Femur (tissue), 1 donor: ENCODE results near the gene SHH.
"Not testable (repeated sequence)": the region's sequence is repeated elsewhere in the genome, so short reads cannot be mapped to it uniquely, and the experiment has no call there.

Experiments
- DNase-seq: peaks from one replicate; pipeline ENCODE4 v3.0.0-alpha.2; 2017

The SHH gene

GRCh38 chr7:155842496-155843265, 30.4 kb upstream of the SHH start:
- DNase-seq: no peak

DNA sequence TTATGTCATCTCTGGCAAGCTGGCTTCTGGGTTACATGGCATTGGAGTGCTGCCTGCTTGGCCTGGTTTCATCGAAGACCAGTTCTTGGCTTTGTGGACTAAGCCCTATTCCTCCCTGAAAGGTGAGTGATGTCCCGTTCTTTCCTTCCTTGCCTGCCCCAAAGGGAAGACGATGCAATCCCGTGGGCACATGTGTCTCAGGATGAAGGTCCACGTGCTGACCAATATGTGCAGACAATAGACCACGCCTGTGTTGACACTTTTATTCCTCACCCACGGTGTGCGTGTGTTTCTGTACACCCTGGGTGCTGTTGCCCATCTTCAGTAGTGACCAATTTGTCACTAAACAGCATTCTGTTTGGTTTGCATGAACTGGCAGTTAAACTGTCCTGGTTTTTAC, 28.6 kb upstream of the SHH start:
- no peak for DNase-seq

DNA sequence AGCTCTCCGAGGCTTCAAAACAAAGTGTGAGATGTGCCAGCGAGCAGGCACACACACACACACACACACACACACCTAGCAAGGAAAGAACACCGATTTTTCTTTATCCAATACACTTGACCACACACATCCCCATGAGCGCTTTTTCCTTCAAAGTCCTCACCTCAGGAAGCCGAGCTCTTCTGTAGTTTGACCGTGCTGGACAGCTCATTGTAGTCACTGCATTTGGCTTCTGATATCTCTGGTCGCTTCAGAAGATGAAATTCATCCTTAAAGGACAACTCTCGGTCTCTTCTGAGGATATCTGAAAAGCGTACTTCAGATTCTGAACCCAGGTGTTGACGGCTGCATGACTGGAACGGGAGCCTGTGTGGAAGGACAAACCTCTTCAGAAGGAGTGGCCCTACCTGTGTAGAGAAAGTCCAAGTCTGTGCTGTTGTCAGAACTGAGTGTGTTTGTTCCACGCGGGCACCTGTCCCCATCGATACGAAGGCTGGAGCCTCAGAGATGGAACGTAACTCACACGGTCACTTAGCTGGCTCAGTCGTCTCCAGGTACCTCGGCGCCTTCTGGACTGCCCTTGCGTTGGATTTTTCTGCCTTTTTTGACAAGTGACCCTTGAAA, 28.1 kb upstream of the SHH start:
- DNase-seq: no peak

GRCh38 chr7:155839461-155839860, 27.2 kb upstream of the SHH start:
- no peak for DNase-seq

- DNase-seq: not testable (repeated sequence)
Observed at GRCh38 chr7:155838312-155838711, 26.0 kb upstream of the SHH start.

DNA sequence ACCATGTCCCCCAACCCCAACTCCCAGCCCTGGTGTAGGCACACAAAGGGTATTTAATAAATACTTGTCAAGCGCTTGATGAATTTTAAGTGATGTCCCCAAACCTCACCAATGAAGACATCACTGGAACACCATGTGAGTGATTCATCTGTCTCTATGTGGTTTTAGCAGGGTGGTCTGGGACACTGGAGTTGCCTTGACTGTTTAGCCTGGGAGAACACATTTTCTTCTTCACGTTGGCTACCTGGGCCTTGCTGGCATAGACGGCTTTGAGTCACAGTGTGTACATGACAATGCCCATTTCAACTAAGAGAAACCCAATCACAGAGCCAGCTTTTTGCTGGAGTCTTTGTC, 24.8 kb upstream of the SHH start:
- peak; percentile 3 for DNase-seq

- no peak for DNase-seq
Observed at GRCh38 chr7:155836216-155837125, 24.2 kb upstream of the SHH start.

GRCh38 chr7:155835446-155836215, 23.4 kb upstream of the SHH start:
- no peak for DNase-seq

- DNase-seq: no peak
Observed at GRCh38 chr7:155834486-155835048, 22.3 kb upstream of the SHH start.

DNA sequence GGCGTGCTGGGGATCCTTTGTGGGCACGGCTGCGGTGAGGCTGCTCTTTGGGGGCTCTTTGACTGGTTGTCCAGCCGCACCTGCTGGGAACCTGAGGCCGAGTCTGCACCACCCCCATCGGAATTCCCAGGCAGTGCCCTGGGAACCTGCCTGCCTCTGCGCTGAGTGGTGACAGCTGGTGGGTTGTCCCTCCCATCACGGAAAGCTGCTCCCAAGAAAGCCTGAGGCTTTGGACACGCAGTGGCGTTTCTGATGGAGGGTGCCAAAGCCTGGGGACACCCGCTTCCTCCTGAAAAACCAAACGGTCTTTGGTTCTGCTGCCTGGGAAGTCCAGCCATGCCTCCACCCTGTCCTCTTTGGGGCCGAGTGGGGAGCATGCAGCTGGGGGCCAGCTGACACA, 21.4 kb upstream of the SHH start:
- DNase-seq: no peak

GRCh38 chr7:155832581-155832981, 20.3 kb upstream of the SHH start:
- DNase-seq: no peak

DNA sequence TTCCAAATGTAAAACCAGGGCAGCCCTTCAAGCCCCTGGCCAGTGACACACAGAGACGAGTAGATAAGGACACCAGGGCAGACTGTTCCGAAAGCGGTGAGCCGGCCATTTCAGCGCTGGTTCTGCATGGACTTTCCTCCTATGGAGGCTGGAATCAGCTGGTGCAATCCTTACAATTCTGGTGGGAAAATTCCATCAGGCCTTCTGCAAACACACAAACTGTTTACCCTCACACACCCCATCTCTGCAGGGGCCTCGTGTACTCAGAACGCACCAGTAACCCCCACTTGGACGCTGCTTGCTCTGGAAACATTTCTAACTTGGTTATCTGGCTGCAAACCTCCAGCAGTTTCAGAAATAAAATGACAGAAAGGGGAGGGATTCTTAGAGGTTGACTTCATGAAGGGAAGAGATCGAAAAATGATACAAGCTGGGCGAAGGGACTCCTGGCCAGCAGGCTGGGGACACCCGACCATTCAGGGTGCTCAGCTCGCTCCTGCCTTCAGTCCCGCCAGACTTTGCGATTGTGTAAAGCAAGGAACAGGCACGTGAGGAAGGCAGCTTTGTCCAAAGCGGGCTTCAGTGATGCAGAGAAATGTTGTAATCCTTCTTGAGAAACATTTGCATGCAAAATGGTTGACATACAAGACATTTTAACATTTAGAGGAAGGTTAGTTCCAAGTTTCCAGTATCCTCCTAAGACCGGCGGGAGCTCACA, 19.7 kb upstream of the SHH start:
- no peak for DNase-seq

DNA sequence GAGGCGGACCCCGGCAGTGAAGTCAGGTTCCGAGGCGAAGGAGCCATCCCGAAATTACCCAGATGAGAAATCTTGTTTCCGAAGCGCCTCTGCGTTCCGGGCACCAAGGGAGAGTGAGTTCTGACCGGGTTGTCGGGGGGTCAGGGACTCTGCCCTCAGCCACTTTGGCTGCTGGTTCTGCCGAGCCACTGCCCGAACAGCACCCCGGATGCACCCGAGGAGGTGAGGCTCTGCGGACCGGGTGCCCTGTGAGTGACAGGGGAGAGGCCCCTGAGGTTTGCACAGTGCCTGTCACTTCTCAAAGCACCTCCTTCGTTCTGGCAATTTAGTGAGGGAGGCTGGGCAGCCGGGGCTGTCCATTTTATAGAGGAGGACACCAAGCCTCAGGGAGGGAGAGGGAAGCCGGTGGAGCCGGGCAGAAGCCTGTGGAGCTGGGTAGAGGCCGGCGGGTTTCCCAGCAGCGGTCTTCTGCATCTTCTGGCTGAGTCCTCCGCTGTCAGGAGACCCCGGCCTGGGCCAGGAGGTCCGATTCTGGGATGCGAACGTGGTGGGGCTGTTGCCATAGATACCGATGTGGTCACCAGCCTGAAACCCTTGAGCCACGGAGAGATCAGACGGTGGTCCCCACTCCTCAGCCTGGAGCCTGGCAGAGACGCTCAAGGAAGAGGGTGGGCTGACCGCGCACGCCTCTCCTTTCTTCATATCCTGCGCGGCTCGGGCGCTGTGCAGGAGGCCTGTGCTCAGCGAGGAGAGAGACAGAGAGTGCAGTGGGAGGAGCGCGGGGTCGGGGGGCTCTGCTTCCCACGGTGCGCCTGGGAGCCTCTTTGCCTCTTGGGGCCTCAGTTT, 18.9 kb upstream of the SHH start:
- DNase-seq: no peak

GRCh38 chr7:155829796-155830470, 17.7 kb upstream of the SHH start:
- no peak for DNase-seq

DNA sequence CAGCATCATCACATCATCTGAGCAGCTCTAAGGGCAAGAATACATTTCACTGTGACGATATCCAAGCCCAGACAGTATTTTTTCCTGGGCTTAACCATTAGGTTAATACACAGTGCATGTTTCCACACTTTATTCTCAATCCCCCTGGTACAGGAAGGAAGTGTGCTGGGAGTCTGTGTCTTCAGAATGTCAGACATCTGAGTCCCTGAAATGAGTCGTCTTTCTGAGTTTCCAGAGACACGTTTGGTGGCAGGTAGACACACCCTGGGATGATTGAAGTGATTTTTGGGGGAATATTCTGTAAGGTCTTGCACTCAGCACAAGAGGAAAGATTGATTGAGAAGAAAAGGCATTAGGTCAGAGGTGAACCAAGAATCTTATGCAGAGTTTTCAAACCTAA, 13.1 kb upstream of the SHH start:
- no peak for DNase-seq

- DNase-seq: no peak
Observed at GRCh38 chr7:155824227-155824886, 12.1 kb upstream of the SHH start.

- DNase-seq: no peak
Observed at GRCh38 chr7:155821851-155822250, 9.6 kb upstream of the SHH start.

- no peak for DNase-seq
Observed at GRCh38 chr7:155820788-155821187, 8.5 kb upstream of the SHH start.

- DNase-seq: no peak
Observed at GRCh38 chr7:155820246-155820645, 8.0 kb upstream of the SHH start.

DNA sequence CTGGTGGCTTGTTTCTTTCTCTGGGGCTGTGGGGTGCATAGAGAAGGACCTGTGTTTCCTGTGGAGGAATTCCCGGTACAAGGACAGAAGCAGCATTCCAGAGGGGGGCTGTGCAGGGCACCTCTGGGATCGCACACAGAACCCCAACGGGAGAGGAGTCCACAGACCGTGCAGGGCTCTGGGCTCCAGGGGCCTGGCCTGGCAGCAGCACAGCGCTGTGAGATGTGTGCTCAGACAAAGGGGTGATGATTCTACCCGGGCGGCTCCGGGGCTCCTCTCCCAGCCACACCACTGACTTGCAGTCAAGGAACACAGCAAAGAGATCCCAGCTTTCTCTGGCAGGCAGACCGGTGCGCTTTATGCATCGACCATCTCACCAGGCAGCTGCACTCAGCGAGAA, 6.9 kb upstream of the SHH start:
- DNase-seq: no peak
